Erythroblast (primary cell): ENCODE measurements around the gene GC.
"Not testable (repeated sequence)": the region's sequence is repeated elsewhere in the genome, so short reads cannot be mapped to it uniquely, and the experiment has no call there.

Experiments used
- GATA1 ChIP-seq: IDR thresholded peaks from 2 replicates; pipeline ENCODE4 v1.6.1; 2011; ENCODE audit warnings: low read depth, mild to moderate bottlenecking, control low read depth, low read length, moderate library complexity
- POLR2A ChIP-seq: IDR thresholded peaks from 2 replicates; pipeline ENCODE4 v1.6.1; 2011; ENCODE audit warnings: mild to moderate bottlenecking, low read length

DNA sequence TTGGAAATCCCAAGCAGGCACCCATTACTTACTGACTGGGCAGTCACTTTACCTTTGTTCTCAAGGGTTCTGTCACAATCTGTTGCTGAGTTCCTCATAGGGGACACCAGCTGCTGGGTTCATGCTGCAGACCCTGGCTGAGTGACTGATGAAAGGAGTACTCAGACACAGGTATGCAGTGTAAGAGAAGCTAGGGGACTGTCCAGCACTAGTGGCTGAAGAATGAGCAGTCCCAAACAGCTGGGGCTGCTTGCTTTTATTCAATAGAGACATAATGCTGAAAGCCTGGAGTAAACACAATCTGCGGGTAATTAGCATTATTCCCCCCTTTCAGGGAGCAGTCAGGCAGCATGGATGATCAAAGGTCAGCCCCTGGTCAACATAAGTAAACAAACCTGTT, 25.9 kb upstream of the GC start:
- not testable (repeated sequence) for TF ChIP-seq POLR2A, GATA1
